SK-N-SH treated with all-trans-retinoic acid at 6 μM for 48 hours (cell line): Measurements from ENCODE around the gene NAT8L.

ENCODE experiments used
- ATAC-seq: fragments of 200-7000 bp; cut with Tn5 transposase; 3 replicates; pipeline ENCODE4 v1.9.1; 2020; ENCODE audit warnings: mild to moderate bottlenecking, moderate library complexity
- ARNTL ChIP-seq: fragments of 450-650 bp; formaldehyde crosslinking; IDR thresholded peaks from 2 replicates; pipeline ENCODE4 v1.5.0; 2020; ENCODE audit warnings: low read depth, mild to moderate bottlenecking, moderate library complexity, borderline replicate concordance
- BACH2 ChIP-seq: fragments of 250-450 bp; sonication (Bioruptor Pico); IDR thresholded peaks from 2 replicates; pipeline ENCODE4 v1.9.0; 2021; ENCODE audit warnings: mild to moderate bottlenecking, borderline replicate concordance
- CSDC2 ChIP-seq: fragments of 250-450 bp; sonication (Bioruptor Pico); IDR thresholded peaks from 2 replicates; pipeline ENCODE4 v1.5.0; 2020; ENCODE audit warnings: mild to moderate bottlenecking, moderate library complexity
- CSRNP3 ChIP-seq: fragments of 250-450 bp; sonication (Bioruptor Pico); IDR thresholded peaks from 2 replicates; pipeline ENCODE4 v1.5.1; 2021; ENCODE audit warnings: mild to moderate bottlenecking, moderate library complexity
- ESRRG ChIP-seq: fragments of 250-450 bp; sonication (Bioruptor Pico); IDR thresholded peaks from 2 replicates; pipeline ENCODE4 v1.6.1; 2021; ENCODE audit warnings: mild to moderate bottlenecking
- GLIS3 ChIP-seq: fragments of 250-450 bp; sonication (Bioruptor Pico); IDR thresholded peaks from 2 replicates; pipeline ENCODE4 v1.5.0; 2020; ENCODE audit warnings: mild to moderate bottlenecking, moderate library complexity
- ISL1 ChIP-seq: fragments of 250-450 bp; sonication (Bioruptor Pico); IDR thresholded peaks from 2 replicates; pipeline ENCODE4 v2.1.2; 2022; ENCODE audit warnings: mild to moderate bottlenecking, moderate library complexity
- OSR1 ChIP-seq: fragments of 250-450 bp; sonication (Bioruptor Pico); IDR thresholded peaks from 2 replicates; pipeline ENCODE4 v1.8.0; 2022; ENCODE audit warnings: moderate library complexity, mild to moderate bottlenecking, inconsistent platforms
- PPARA ChIP-seq: fragments of 250-450 bp; sonication (Bioruptor Pico); IDR thresholded peaks from 2 replicates; pipeline ENCODE4 v1.5.0; 2020; ENCODE audit warnings: mild to moderate bottlenecking, borderline replicate concordance
- RARB ChIP-seq: fragments of 250-450 bp; sonication (Bioruptor Pico); IDR thresholded peaks from 2 replicates; pipeline ENCODE4 v1.8.0; 2021; ENCODE audit warnings: mild to moderate bottlenecking, moderate library complexity
- TCF4 ChIP-seq: fragments of 250-450 bp; sonication (Bioruptor Pico); IDR thresholded peaks from 2 replicates; pipeline ENCODE4 v1.8.0; 2021; ENCODE audit warnings: mild to moderate bottlenecking, moderate library complexity, borderline replicate concordance
- TOX ChIP-seq: fragments of 250-450 bp; sonication (Bioruptor Pico); IDR thresholded peaks from 2 replicates; pipeline ENCODE4 v1.8.0; 2021; ENCODE audit warnings: mild to moderate bottlenecking, moderate library complexity, borderline replicate concordance
- ZC3H10 ChIP-seq: fragments of 250-450 bp; sonication (Bioruptor Pico); IDR thresholded peaks from 2 replicates; pipeline ENCODE4 v1.5.1; 2021; ENCODE audit warnings: mild to moderate bottlenecking, moderate library complexity
- ZFP3 ChIP-seq: fragments of 250-450 bp; sonication (Bioruptor Pico); IDR thresholded peaks from 2 replicates; pipeline ENCODE4 v1.5.0; 2020; ENCODE audit warnings: mild to moderate bottlenecking, moderate library complexity
- ZFP30 ChIP-seq: fragments of 450-650 bp; formaldehyde crosslinking; IDR thresholded peaks from 2 replicates; pipeline ENCODE4 v1.5.0; 2022; ENCODE audit warnings: mild to moderate bottlenecking, moderate library complexity
- ZNF565 ChIP-seq: fragments of 450-650 bp; formaldehyde crosslinking; conservative IDR thresholded peaks from 2 replicates; pipeline ENCODE4 v1.5.0; 2020; ENCODE audit warnings: low read depth, mild to moderate bottlenecking, moderate library complexity
- ZNF70 ChIP-seq: fragments of 450-650 bp; formaldehyde crosslinking; IDR thresholded peaks from 2 replicates; pipeline ENCODE4 v1.5.0; 2020; ENCODE audit warnings: mild to moderate bottlenecking, moderate library complexity
- ZNF8 ChIP-seq: fragments of 450-650 bp; formaldehyde crosslinking; IDR thresholded peaks from 2 replicates; pipeline ENCODE4 v1.5.0; 2020; ENCODE audit warnings: mild to moderate bottlenecking, moderate library complexity
- TF ChIP-seq, protein P1 (sequence below): fragments of 250-450 bp; sonication (Bioruptor Pico); IDR thresholded peaks from 2 replicates; pipeline ENCODE4 v1.8.0; 2020; ENCODE audit warnings: mild to moderate bottlenecking, moderate library complexity, borderline replicate concordance
- TF ChIP-seq, protein P2 (sequence below): fragments of 250-450 bp; sonication (Bioruptor Pico); IDR thresholded peaks from 2 replicates; pipeline ENCODE4 v1.5.1; 2020; ENCODE audit warnings: low read depth, mild to moderate bottlenecking, moderate library complexity
- TF ChIP-seq, protein P3 (sequence below): fragments of 250-450 bp; sonication (Bioruptor Pico); IDR thresholded peaks from 2 replicates; pipeline ENCODE4 v1.5.0; 2020; ENCODE audit warnings: mild to moderate bottlenecking, moderate library complexity

The NAT8L gene

DNA sequence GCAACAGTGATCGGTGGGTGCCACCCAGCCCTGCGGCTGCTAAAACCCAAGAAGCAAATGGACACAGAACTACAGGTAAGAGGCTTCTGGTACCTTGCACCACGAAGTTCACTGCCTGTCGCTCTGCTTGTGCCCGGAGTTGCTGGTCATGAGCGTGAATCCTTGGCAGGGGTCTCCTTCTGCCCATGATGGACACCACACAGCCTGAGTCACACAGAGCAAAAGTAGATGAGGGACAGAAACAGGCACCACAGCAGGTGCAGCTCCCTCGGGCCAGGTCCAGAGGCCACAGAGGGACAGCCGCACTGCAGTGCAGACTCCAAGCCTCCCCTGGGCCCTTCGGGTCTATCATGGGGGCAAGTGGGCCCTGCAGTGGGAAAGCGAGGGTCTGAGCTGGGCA is 22.4 kb downstream of the NAT8L start:
- no peak for TF ChIP-seq PPARA (CRISPR knock-in tag)
- no peak for TF ChIP-seq TCF4 (CRISPR knock-in tag)
- TF ChIP-seq ARNTL, result no peak
- no peak for TF ChIP-seq OSR1 (CRISPR knock-in tag)
- no peak for TF ChIP-seq ZC3H10
- TF ChIP-seq ZNF565 (CRISPR knock-in tag), result no peak
- no peak for TF ChIP-seq BACH2 (CRISPR knock-in tag)
- no peak for ATAC-seq

DNA sequence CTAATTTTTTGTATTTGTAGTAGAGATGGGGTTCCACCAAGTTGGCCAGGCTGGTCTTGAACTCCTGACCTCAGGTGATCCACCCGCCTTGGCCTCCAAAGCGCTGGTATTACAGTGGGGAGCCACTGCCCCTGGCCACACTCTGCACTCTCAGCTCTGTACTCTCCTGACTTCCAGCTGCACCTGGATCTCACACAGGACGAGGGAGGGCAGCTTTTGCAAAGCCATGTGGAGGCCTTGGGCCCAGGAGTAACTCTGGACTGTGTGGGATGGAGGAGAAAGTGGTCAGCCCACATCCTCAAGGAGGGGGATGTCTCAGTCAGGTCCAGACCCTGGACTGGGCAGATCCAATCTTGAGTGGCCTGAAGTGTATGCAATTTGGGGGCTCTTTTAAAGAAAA is 23.0 kb downstream of the NAT8L start:
- TF ChIP-seq ESRRG (CRISPR knock-in tag) (no peak), CSDC2 (CRISPR knock-in tag) (no peak), ZFP30 (CRISPR knock-in tag) (no peak), RARB (no peak), ARNTL (no peak), ZNF565 (CRISPR knock-in tag) (no peak)
- TF ChIP-seq, protein P1, sequence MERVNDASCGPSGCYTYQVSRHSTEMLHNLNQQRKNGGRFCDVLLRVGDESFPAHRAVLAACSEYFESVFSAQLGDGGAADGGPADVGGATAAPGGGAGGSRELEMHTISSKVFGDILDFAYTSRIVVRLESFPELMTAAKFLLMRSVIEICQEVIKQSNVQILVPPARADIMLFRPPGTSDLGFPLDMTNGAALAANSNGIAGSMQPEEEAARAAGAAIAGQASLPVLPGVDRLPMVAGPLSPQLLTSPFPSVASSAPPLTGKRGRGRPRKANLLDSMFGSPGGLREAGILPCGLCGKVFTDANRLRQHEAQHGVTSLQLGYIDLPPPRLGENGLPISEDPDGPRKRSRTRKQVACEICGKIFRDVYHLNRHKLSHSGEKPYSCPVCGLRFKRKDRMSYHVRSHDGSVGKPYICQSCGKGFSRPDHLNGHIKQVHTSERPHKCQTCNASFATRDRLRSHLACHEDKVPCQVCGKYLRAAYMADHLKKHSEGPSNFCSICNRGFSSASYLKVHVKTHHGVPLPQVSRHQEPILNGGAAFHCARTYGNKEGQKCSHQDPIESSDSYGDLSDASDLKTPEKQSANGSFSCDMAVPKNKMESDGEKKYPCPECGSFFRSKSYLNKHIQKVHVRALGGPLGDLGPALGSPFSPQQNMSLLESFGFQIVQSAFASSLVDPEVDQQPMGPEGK (CRISPR knock-in tag), result no peak
- no peak for ATAC-seq

GRCh38 chr4:2082627-2083026 is 23.5 kb downstream of the NAT8L start:
- TF ChIP-seq, protein P1 (CRISPR knock-in tag), result no peak
- TF ChIP-seq ZFP30 (CRISPR knock-in tag) (no peak), ZFP3 (CRISPR knock-in tag) (no peak), OSR1 (CRISPR knock-in tag) (no peak), CSRNP3 (CRISPR knock-in tag) (no peak), CSDC2 (CRISPR knock-in tag) (no peak), RARB (no peak), ZNF8 (CRISPR knock-in tag) (no peak), ISL1 (no peak), TOX (CRISPR knock-in tag) (no peak), PPARA (CRISPR knock-in tag) (no peak), BACH2 (CRISPR knock-in tag) (no peak), ZNF565 (CRISPR knock-in tag) (no peak), ZNF70 (CRISPR knock-in tag) (no peak), GLIS3 (CRISPR knock-in tag) (no peak), ESRRG (CRISPR knock-in tag) (no peak)
- ATAC-seq, result no peak

DNA sequence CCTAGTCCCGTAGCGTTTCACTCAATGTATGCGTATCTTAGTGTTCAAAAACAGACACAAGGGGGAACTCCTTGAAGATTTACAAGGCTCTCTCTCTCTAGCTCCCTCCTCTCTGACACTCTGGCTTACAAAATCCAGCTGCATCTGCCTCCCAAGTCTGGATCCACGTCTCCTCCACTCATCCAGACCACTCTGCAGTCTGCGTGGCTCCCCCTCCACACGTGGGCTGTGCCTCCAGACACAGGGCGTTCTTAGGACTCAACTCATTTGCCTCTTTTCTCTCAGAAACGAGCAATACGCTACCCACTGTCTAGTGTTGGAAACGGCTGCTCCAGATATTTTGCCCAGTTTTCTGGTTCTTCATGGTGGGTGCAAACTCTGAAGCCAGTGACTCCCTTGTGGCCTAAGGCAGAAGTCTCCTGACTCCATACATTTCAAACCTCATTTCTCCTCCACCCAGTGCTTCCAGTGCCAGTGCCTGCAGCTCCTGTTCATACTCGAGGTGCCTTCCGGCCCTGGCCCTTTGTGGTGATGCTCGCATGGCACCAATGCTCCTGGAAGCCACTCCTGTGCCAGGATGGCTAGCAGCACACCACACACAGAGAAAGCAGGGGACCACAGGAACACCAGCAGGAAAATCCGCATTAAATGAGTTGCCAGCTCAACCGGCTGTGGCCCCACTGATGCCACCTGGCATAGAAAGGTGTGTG is 24.1 kb downstream of the NAT8L start:
- ATAC-seq, result no peak
- TF ChIP-seq ZFP3 (CRISPR knock-in tag) (no peak), RARB (no peak), ZFP30 (CRISPR knock-in tag) (no peak), ARNTL (no peak), ESRRG (CRISPR knock-in tag) (no peak), ZNF8 (CRISPR knock-in tag) (no peak), BACH2 (CRISPR knock-in tag) (no peak), GLIS3 (CRISPR knock-in tag) (no peak), ZC3H10 (no peak), ZNF565 (CRISPR knock-in tag) (no peak)
- TF ChIP-seq, protein P2, sequence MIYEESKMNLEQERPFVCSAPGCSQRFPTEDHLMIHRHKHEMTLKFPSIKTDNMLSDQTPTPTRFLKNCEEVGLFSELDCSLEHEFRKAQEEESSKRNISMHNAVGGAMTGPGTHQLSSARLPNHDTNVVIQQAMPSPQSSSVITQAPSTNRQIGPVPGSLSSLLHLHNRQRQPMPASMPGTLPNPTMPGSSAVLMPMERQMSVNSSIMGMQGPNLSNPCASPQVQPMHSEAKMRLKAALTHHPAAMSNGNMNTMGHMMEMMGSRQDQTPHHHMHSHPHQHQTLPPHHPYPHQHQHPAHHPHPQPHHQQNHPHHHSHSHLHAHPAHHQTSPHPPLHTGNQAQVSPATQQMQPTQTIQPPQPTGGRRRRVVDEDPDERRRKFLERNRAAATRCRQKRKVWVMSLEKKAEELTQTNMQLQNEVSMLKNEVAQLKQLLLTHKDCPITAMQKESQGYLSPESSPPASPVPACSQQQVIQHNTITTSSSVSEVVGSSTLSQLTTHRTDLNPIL, result no peak
- TF ChIP-seq, protein P1 (CRISPR knock-in tag), result no peak
- TF ChIP-seq, protein P3, sequence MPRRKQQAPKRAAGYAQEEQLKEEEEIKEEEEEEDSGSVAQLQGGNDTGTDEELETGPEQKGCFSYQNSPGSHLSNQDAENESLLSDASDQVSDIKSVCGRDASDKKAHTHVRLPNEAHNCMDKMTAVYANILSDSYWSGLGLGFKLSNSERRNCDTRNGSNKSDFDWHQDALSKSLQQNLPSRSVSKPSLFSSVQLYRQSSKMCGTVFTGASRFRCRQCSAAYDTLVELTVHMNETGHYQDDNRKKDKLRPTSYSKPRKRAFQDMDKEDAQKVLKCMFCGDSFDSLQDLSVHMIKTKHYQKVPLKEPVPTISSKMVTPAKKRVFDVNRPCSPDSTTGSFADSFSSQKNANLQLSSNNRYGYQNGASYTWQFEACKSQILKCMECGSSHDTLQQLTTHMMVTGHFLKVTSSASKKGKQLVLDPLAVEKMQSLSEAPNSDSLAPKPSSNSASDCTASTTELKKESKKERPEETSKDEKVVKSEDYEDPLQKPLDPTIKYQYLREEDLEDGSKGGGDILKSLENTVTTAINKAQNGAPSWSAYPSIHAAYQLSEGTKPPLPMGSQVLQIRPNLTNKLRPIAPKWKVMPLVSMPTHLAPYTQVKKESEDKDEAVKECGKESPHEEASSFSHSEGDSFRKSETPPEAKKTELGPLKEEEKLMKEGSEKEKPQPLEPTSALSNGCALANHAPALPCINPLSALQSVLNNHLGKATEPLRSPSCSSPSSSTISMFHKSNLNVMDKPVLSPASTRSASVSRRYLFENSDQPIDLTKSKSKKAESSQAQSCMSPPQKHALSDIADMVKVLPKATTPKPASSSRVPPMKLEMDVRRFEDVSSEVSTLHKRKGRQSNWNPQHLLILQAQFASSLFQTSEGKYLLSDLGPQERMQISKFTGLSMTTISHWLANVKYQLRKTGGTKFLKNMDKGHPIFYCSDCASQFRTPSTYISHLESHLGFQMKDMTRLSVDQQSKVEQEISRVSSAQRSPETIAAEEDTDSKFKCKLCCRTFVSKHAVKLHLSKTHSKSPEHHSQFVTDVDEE (CRISPR knock-in tag), result no peak
